NK-92 treated with Interleukin-12 subunit alpha and Interleukin-12 subunit beta, amount 100 ng/mL, for 24 hours (cell line): ENCODE measurements around the gene LEUTX.

Experiments used
- DNase-seq: peaks from one replicate; lab custom pipeline; 2025; lab: John Stamatoyannopoulos, UW

LEUTX gene

GRCh38 chr19:39824143-39825092, 45.8 kb downstream of the LEUTX start:
- no peak for DNase-seq

DNA sequence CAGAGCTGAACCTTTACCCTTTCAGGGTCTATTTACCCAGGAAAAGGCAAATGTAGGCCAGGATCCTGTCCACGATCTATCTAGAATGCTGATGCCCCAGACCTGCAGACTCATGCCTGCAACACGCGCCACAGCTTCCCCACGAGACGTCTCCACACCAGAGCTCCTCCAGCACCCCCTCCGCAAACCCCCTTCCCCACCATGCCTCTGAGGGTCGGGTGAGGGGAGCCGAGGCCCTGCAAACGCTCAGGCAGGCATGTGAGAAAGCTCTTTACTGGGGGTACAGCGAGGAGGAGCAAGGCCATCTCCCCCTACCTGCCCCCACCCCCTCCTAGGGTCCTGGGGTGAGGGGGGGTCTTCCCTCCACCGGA, 46.4 kb downstream of the LEUTX start:
- no peak for DNase-seq

DNA sequence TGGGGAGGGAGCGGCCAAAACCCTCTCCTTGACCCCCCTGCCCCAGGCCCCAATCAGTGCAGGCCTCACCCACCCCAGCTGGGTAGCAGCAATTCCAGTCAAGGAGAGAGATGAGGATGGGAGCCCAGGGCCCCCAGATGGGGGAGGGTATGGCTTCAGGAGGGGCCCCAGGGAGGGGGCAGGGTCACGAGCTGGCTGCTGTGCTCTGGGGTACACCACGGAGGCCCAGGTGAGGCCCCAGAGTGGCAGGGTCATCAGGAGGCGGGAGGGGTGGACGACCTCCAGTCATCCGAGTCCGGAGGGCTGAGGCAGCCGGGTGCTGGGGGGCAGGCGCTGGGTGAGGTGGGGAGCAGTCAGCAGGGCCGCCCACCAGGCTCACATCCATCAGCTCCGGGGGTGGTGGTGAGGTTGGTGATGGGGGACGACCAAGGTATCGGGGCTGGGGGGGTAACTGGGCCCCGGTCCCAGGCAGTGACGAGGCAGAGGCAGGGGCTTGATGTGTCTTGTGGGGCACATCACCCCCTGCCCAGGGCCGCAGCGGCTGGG, 47.0 kb downstream of the LEUTX start:
- no peak for DNase-seq

- DNase-seq = no peak
These were observed 47.8 kb downstream of the LEUTX start for GRCh38 chr19:39826311-39826945.

DNA sequence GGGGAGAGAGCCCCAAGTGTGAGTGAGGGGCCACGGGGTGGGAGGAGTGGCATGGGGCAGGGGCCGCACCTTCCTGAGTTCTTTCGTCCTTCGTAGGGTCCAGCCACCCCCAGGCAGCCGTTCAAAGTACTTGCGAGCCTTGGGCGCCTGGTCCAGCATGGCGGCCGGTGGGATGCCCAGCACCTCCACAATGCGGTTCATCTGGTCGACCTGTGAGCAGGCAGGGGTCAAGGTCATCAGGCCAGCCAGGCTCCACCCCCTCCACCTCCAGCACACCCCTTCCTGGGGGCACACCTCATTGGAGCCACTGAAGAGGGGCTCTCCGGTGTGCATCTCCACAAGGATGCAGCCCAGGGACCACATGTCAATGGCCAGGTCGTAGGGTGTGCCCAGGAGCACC, 48.6 kb downstream of the LEUTX start:
- DNase-seq = no peak

DNA sequence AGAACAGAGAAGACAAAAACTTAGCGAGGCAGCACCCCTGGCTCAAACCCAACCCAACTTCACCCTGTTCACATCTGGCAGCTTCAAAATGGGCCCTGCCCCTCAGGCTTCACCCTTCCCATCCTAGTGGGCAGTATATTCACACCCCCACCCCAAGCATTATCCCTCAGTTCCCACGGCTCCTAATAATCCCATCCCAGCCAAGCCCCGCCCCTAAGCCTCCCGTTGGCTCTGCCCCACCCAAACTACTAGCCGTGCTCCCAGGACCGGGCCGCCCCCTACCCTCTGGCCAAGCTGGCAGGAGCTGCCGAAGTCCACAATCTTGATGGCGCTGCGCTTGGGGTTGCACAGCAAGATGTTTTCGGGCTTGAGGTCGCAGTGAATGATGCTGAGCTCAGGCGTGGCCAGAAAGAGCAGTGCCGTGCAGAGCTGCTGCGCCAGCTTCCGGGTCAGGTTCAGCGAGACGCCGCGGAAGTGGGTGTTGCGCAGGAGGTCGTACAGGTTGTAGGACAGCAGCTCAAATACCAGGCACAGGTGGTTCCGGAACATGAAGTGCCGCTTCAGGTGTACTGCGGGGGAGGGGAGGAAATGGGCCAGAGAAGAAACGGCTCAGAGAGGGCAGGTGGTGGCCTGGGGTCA, 49.5 kb downstream of the LEUTX start:
- DNase-seq = no peak

GRCh38 chr19:39828654-39829032, 50.0 kb downstream of the LEUTX start:
- no peak for DNase-seq

DNA sequence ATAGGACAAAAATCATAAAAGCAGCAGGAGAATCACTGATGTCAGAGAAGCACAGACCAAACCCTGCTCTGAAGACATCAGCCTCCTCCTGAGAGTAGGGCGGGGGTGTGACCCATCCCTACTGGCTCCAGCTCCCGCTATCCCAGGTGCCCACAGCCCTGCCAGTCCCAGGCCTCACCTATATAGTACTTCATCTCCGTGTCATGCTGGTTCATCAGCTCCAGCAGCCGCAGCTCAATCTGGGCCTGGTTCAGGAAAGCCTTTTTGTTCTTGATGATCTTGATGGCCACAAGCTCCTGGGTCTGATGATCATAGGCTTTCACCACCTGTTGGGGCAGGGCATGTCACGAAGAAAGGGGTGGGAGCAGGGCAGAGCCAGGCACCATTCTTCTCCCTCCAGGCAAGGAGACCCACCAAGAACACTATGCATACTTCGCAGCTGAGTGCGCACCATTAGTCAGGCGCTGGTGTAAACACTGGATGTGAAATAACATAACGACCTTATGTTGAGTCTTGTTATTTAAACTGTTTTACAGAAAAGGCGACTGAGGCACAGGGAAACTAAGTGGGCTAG, 51.1 kb downstream of the LEUTX start:
- DNase-seq = no peak

GRCh38 chr19:39830406-39830805, 51.8 kb downstream of the LEUTX start:
- DNase-seq = no peak

DNA sequence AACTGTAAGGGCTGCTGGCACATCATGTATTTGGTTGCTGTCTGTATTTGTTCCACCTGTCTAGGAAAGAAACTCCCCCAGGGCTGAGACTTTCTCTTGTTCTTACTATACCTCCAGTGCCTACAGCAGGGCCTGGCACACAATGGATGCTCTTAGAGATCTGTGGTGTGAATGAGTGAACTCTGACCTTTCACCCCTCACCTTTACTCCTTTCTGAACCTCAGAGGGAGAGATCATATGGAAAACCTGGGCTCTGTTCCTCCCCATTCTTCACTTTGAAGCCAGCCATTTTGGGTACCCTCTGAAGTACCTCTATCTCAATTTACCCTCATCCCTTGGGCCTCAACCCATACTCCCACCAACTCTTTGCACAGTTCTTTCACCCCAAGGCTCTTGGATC, 52.2 kb downstream of the LEUTX start:
- DNase-seq = no peak

DNA sequence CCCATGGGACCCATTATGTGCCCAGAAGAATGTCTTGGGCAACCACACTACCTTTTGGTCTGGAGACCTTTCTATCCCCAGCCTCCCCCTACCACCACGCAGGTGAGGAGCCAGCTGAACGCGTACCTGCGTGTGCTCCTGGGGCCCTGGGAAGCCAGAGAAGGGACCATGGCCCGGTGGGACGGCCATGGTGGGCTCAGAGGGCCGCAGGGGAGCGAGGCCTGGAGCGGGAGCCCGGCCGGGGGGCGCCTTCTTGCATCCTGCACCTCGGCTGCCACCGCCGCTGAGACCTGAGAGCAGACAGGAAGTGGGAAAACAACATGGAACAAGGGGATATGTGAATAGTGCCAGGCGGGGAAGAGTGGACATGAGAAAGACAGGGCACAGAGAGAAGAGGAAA, 53.0 kb downstream of the LEUTX start:
- no peak for DNase-seq

- no peak for DNase-seq
These were observed 53.9 kb downstream of the LEUTX start for GRCh38 chr19:39832341-39833083.

- DNase-seq = no peak
These were observed 54.5 kb downstream of the LEUTX start for GRCh38 chr19:39833160-39833463.

- DNase-seq = no peak
These were observed 55.0 kb downstream of the LEUTX start, which contains the start of gene DYRK1B for GRCh38 chr19:39833464-39834286. Gene DYRK1B, minus strand, starts transcription at chr19:39834162. Its CDS starts 2,295 bp downstream, at chr19:39831867.

GRCh38 chr19:39834287-39834841, 55.7 kb downstream of the LEUTX start:
- DNase-seq = no peak
